GM19238 (cell line): ENCODE measurements around the gene EVI5.

Source experiments
- DNase-seq: peaks from one replicate; pipeline ENCODE4 v3.0.0; 2011; ENCODE audit warnings: low spot score; ENCODE audit not compliant: insufficient read length

EVI5 gene

DNA sequence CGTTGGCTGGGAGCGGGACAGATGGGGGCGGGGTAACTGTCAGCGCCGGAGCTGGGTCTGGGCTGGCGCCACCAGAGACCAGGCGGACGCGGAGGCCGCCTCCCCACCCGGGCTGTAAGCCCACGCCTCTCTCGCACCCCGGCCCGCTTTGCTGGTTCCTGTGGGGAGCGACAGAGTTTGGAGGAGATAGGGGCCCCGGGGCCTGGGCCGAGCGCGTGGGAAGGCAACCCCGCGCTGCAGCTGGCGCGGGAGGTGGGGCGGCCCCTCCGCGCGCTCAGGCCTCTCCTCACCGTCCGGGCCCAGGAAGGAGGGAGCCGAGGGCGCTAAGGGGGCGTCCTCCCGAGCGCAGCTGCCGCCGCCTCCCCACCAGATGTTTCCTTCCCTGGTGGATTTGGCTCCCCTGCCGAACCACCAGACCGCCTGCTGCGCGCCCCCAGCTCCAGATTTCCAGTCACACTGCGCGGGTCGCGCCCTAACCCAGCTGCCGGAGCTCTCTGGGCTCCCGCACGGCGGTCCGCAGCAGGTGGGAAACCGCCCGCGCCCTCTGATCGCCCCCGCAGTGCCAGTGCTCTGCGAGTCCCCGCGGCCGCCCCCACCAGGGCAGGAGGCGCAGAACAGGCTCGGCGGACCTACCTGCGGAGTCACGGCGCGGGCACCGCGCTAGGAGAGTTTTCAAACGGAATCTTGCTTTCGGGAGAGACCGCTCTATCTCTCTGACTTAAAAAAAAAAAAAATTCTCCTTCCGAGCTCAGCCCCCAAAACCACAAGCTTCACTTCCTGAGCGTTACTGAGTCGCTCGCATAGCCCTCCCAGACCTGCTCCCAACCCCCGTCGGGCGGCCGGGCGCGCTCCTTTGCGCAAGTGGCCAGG, 299.3 kb downstream of the EVI5 start:
- DNase-seq: peak; percentile 60

- peak; percentile 52 for DNase-seq
These were observed 300.2 kb downstream of the EVI5 start for GRCh38 chr1:92484472-92485380.

DNA sequence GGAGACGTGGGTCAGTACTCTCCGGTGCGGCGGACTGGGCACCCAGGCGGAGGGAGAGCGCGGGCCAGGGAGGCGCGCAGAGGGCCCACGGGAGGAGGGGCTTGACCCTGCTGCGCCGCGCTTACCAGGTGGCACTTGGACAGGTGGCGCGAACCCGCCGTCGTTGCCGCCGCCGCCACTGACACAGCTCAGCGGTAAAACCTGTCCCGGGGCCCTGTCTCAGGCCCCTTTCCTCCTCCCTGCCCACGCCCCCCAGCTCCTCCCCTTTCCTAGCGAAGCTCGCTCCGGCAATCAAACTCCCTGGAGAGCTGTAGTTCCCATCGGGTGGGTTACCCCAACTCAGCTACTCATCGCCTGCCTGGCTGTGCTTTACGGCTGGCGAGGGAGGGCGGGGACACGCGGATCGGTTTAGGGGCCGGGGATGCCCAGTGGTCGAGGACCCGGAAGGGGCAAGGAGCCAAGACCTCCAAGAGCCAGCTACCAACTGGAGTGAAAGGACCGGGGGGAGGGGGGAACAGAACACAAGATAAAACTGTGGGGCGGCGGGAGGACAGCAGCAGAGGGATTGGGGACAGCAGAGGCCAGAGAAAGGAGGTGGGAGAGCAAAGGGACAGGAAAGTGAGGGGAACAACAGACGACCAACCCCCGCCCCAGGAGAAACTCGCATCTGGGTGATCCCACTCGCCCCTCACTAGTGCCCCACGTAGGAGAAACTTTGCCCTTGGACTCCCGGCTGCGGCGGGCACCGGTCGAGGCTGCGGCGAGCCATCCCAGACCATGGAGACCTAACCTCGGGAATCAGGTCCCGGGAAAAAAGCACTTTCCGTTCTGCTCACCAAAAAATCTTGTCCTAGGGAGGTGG, 301.1 kb downstream of the EVI5 start:
- DNase-seq: peak; percentile 38

- DNase-seq: no peak
These were observed 302.0 kb downstream of the EVI5 start for GRCh38 chr1:92482665-92483609.

DNA sequence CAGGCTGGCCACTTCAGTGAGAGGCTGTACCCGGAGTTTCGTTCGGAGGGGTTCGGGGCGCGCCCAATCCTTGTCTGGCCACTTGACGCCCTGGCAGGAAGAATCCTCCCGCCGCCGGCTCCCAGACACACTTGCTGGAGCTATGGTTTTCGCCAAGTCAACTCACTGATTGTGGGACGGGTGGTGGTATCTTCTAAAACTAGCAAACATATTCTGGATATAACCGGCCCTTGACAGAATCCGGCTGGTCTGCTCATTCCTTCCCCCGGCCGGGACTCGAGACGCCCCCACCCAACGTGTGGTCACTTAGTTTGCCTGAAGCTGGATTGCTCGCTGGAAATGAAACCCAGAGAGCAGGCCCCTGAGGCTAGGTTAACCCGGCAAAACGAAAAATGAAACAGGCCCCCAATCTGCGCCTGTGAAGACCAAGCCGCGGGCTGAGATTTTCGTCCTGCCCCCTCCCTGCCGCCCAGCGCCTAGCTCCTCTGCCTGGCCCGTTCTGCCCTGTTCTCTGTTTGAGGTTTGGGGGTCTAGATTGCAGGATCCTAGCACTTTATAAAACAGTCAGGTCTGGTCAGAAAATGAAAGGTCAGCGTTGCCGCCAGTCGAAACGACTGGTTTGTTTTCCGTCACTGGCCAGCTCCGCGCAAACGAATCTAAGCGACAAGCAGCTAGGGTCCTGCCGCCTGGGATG, 302.8 kb downstream of the EVI5 start:
- DNase-seq: no peak

GRCh38 chr1:92481599-92481925, 303.3 kb downstream of the EVI5 start:
- DNase-seq: no peak

- no peak for DNase-seq
These were observed 303.9 kb downstream of the EVI5 start for GRCh38 chr1:92480813-92481598.

DNA sequence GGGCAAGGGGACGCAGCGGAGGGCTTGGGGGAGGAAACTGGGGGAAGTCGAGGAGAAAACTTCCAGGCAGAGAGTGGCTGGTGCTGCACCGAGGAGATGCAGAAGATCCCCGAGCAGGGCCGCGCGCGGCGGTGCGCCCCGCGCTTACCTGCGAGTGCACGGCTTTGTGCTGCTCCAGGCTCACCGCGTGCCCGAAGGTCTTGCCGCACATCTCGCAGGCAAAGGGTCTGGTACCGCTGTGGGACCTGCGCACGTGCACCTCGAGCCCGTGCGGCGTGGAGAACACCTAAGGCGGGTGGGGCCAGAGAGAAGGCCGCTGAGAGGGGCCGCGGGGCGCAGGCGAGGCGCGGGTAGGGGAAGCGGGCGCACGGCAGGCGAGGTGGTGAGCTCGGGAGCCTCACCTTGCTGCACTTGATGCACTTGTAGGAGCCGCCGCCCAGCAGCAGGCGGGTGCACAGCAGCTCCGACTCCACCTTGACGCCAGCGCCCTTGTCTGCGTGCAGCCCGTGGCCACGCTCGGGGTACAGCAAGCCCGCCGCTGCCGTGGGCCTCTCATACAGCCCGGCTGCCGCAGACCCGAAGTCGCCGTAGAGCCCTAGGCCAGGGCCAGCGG, 304.6 kb downstream of the EVI5 start:
- DNase-seq: no peak

DNA sequence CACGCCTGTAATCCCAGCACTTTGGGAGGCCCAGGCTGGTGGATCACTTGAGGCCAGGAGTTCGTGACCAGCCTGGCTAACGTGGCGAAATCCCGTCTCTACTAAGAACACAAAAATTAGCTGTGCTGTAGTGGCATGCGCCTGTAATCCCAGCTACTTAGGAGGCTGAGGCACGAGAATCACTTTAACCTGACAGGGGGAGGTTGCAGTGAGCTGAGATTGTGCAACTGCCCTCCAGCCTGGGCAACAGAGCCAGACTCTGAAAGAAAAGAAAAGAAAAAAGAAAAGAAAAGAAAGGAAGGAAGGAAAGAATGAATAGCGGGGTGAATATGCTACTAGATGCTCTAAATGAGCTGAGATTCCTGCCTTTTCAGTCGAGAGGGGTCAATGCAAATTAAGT, 305.3 kb downstream of the EVI5 start:
- DNase-seq: no peak

DNA sequence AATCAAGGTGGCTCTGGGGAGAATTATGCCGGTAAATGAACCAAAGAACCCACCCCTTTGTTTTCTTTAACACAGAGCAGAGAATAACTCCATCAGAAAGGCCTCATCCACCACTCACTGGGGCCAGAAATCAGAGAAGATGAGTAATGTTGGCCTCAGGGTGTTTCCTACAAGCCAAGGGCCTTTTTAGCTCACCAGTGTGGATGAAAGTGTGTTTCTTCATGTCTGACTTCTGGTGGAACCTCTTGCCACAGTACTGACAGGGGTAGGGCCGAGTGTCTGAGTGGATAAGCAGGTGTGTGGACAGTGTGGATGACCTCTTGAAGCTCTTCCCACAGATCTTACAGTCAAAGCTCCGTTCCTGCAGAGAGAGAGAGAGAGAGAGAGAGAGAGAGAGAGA, 306.5 kb downstream of the EVI5 start:
- DNase-seq: no peak

DNA sequence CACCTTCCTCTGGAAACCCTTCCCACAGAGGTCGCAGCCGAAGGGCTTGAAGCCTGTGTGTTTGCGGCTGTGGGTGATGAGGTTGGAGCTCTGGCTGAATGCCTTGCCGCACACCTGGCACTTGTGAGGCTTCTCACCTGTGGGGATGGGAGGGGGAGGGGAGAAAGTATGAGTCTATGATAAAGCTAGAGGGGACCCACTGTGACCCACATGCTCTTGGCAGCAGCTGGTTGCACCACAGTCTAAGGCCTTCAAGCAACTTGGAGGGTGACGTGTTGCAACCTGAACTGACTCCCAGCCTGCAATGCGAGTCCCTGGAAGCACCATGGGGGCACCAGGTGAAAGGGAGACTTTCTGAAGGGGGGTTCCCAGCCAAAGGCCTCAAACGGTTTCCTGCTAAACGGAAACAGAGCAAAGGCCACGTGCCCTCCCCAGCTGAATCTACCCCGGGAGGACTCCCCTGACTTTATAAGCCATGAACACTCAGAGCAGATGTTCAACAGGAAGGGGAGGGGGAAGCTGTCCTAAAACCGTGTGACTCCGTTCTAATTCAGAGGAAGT, 308.8 kb downstream of the EVI5 start:
- peak; percentile 53 for DNase-seq

DNA sequence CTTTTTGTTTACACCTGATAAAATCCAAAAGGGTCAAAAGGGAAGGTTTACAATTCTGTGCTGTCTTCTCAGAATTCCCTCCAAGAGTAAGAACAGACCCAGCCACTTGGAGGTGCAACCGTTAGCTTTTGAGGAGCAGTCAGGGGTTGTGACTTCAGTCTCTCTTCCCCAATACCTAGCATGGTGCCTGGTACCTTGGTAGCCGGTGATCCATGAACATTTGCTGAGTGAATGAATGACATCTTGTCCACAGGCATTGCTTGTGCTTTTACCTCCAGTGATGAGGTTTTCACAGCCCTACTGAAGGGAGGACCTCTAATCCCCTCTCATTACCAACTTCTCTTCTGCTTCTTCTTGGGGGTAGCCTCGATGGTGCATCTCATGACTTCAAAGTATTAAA, 309.9 kb downstream of the EVI5 start:
- no peak for DNase-seq

DNA sequence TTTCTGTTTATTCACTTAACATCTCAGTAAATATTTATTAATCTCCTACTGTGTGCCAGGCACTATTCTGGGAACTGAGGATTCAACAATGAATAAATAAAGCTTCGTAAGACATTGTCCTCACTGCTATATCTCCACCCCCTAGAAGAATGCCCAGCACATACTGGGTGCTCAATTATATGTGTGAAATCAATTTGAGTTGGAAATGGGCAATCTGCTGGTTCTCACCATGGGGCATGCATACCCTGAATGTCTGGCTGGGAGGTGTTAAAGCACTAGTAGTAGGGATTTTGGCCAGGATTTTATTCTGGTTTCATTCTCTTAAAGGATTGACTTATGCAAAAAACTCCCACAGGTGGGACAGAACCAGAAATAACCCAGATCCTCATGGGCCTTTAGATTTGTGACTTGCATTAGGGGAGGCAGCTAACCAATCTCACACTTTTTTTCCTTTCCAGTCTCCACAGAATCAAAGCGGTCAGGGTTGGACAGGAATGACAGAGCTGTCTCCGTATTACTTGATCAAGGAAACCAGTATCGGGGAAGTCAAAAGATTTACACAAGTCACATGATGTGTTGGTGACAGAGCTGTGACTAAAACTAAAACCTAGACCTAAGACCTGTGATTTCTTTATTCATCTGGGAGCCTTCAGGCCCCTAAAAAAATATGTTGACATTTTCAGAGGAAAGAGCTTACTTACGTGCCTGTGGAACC, 311.0 kb downstream of the EVI5 start:
- no peak for DNase-seq

DNA sequence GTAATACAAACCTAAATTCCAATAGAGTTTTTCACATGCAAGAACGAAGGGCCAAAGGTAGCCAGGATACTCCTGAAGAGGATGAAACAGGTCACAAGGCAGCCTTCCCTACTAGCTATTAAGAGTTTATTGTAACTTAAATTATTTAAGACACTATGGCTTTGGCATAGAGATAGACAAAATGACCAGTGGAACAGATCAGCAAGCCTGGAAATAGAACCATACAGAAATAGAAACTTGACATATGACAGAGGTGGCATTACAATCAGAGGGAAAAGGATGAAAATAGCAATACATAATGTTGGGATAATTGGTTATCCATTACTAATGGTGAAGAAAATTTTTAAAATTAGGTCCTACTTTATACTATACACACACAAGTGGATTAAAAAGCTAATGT, 314.7 kb downstream of the EVI5 start:
- no peak for DNase-seq

GRCh38 chr1:92466683-92467352, 318.1 kb downstream of the EVI5 start:
- DNase-seq: no peak

DNA sequence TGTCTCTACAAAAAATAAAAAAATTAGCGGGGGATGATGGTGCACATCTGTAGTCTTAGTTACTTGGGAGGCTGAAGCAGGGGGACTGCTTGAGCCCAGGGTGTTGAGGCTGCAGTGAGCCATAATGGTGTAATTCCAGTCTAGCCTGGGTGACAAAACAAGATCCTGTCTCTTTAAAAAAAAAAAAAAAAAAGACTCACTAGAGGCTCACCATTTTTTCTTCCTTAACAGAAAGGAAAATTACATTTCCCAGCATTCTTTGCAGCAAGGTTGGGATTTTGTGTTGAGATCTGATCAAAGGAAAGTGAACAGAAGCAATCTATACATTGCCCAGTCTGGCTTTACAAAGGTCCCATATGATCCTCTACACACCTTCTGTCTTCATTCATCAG, 319.7 kb downstream of the EVI5 start:
- no peak for DNase-seq

DNA sequence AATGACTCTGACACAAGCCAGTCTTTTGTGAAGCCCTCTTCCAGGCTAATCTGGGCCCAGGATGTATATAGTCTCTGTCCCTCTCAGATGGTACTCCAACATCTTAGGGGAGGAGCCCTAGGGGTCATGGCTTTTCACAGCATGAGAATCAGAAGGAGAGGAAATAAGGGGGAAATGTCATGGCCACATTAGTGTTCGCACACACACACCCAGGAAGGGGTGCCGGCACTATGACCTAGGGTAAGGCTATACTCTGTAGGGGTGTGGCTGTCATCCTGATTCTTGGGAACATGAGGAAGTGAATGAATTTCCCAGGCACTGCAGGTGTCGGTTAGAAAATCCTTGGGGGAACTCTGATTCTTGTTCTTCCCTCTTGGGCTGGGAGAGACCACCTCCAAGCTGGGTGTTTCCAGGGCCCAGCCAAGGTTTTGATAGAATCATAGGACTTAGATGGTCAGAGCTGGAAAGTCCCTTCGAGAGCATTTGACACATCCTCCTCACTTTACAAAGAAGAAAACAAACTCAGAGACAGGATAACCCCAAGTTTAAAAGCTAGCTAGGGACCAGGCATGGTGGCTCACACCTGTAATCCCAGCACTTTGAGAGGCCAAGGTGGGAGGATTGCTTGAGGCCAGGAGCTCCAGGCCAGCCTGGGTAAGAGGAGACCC, 320.2 kb downstream of the EVI5 start:
- no peak for DNase-seq
